Epidermal melanocyte (primary cell): ENCODE results near the gene PLD1.

ENCODE experiments used
- DNase-seq: peaks from one replicate; pipeline ENCODE4 v3.0.0; 2011; ENCODE audit warnings: low spot score; ENCODE audit not compliant: insufficient read length

PLD1 gene

GRCh38 chr3:171673951-171674350, 136.3 kb downstream of the PLD1 start:
- DNase-seq, result no peak

DNA sequence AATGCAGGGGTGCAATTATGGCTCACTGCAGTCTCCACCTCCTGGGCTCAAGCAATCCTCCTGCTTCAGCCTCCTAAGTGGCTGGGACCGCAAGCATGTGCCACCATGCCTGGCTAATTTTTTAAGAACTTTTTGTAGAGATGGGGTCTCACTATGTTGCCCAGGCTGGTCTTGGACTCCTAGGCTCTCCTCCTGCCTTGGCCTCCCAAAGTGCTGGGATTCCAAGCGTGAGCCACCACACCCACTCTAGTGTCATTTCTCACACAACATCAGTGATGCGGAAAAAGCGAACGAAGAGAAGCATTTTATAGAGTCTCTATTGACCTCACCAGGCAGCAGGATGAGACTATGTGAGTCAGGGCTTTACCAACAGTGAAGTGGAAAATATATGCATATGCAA, 137.7 kb downstream of the PLD1 start:
- DNase-seq, result no peak

DNA sequence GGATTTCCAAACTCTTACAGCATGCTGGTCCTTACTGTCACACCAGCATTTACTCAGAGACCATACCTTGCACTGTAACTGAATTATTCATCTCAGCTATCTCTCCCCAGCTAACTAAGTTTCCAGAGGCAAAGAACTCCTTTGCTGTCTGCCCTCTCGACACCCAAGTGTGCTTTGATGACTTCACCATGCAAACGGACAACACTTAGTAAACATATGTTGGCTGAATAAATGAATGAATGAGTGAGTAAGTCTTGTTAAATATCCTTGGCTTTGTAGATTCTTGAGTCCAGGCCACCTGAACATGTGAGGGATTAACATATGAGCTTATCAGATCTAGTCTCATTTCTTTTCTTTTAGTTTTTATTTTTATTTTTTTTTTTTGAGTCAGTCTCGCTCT, 138.2 kb downstream of the PLD1 start:
- DNase-seq, result no peak

DNA sequence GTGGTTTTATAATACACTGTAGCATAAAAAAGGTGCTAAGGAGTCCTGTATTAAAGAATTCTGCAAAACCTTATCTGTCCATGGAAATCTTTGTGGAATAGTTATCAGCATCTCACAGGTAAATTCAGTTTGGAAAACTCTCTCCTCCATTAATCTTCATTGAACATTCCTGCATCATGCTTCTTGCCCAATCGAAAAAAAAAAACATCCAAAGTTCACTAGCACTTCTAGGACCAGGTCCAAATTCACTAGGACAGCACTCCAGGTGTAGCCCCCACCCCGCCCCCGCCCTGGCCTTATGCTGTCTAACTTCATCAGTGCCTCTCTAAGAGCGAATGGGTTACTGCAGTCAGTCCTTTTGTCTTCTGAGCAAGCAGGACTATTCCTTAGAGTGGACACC, 138.6 kb downstream of the PLD1 start:
- no peak for DNase-seq

- DNase-seq, result no peak
These were observed 143.8 kb downstream of the PLD1 start for GRCh38 chr3:171666516-171666915.

- no peak for DNase-seq
These were observed 146.5 kb downstream of the PLD1 start for GRCh38 chr3:171663805-171664204.

DNA sequence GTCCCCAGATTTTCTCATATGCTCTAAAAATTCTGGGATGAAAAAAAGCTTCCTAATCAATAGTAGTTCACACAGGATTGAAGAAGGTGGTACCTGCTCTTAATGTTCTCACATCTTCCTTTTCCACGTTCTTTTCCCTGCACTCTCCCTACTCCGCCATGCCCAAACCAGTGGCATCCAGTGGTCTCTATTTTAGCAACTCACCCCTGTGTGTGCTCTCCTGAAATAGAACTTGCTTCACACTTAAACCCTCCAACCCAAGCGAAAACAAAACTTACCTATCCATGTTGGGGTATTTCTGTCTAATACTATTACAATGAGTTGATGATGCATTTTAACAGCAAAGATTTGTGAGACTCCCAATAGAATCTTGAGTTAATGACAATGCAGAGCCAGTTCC, 148.8 kb downstream of the PLD1 start:
- no peak for DNase-seq

DNA sequence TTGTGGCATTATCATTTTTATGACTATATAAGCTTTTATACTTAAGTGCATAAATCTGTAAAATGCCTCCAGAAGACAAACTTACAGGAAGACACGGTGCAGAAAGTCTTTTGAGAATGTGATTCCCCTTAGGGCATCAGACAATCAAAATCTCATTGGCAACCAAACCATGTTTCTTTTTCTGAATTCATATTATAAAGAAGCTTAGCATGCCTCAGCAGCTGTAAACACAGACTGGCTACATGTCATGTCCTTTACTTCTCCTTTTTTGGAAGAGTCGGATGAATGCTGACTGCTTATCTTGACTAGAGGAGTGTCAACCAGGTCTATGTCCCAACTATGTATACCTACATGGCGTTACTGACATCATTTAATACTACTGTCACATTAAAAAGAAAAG, 150.1 kb downstream of the PLD1 start:
- DNase-seq, result no peak

GRCh38 chr3:171658841-171659240, 151.4 kb downstream of the PLD1 start:
- DNase-seq, result no peak

DNA sequence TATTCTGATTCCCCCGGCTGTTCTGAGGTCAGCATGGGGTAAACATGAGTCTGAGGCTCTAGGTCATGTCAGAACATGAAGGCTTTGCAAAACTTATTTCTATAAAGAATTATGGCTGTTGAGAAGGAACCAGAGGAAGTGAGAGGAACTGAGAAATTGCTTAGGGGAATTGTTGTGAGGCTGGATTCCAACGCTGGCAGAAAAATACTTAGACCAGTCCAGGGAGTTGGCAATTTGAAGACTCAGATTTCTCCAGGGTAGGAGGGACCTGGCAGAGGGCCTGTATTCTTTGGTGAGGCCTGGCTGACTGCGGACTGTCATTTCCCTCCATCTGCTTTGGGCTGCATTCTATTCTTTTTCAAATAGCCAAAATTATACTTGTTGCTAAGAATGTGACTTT, 155.5 kb downstream of the PLD1 start:
- peak; percentile 61 for DNase-seq

- peak; percentile 18 for DNase-seq
These were observed 156.0 kb downstream of the PLD1 start for GRCh38 chr3:171654326-171654725.

DNA sequence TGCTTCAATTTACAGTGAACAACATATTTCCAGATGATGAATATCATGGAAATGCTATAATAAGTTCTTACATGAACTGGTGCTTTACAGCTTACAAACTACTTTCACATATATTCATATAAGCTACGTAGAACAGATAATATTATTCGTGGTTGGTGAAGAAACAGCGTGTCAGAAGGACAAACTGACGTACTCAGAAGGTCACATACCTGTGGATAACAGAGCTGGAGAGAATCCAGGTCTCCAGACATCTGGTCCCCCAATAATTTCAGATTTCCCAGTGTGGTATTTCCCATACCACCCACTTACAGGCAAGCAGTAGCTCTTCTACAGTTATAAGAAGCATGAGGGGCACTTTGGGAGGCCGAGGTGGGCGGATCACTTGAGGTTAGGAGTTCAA, 156.6 kb downstream of the PLD1 start:
- DNase-seq, result no peak

DNA sequence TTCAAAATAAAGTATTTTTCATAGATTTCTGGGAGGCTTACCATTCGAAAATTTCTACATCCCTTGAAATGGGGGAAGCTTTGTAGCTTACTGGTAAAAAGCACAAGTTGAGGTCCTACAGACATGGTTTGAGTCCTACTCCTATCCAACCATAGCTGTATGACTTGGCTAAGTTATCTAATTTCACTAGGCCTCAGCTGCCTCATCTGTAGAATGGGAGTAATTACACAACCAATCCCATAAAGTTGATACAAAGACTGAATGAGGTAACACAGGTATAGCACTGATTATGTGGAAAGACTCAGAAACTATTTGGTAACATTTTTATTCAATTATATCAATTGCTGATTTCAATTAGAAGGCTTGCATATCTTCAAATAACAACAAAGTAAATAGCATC, 157.4 kb downstream of the PLD1 start:
- no peak for DNase-seq

- DNase-seq, result no peak
These were observed 160.2 kb downstream of the PLD1 start for GRCh38 chr3:171649911-171650592.

GRCh38 chr3:171649267-171649666, 161.0 kb downstream of the PLD1 start:
- no peak for DNase-seq

GRCh38 chr3:171648069-171648468, 162.2 kb downstream of the PLD1 start:
- DNase-seq, result no peak

GRCh38 chr3:171646357-171647133, 163.7 kb downstream of the PLD1 start:
- peak; percentile 30 for DNase-seq

GRCh38 chr3:171644681-171645080, 165.6 kb downstream of the PLD1 start:
- DNase-seq, result no peak

DNA sequence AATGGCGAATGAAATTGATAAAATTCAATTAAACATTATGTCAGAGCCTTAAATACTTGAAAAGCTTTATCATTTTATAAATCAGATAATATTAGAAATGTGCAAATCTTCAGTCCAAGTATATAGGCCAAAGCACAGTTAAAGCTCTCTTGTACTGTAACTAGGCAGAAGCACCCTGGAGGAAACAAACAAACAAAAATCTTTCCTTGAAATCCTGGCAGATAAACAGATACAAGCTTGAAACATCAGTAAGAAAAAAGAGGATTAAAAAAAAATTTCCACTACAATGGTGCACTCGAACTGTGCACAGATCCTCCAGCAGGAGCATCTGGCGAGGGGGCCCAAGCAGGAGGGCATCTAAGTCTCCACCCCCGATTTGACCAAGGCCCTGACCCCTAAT, 166.6 kb downstream of the PLD1 start:
- DNase-seq, result no peak

- no peak for DNase-seq
These were observed 167.2 kb downstream of the PLD1 start for GRCh38 chr3:171643033-171643432.

GRCh38 chr3:171640520-171641412, 169.5 kb downstream of the PLD1 start:
- DNase-seq, result no peak

DNA sequence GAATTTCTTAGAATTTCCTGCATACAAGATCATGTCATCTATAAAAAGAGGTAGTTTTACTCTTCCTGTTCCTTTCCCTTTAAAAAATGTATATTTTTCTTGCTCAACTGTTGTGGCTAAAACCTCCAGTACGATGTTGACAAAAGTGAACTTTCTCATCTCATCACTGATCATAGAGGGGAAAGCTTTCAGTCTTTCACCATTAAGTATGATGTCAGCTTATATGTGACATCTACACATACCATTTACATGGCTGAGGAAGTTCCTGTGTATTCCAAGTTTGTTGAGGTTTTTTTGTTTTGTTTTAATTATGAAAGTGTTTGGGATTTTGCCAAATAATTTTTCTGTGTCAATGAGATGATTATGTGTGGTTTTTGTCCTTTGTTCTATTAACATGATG, 173.6 kb downstream of the PLD1 start:
- no peak for DNase-seq
